ENCODE results near the gene PARP14.
"Not testable (repeated sequence)": the region's sequence is repeated elsewhere in the genome, so short reads cannot be mapped to it uniquely, and the experiment has no call there.

Gene PARP14

DNA sequence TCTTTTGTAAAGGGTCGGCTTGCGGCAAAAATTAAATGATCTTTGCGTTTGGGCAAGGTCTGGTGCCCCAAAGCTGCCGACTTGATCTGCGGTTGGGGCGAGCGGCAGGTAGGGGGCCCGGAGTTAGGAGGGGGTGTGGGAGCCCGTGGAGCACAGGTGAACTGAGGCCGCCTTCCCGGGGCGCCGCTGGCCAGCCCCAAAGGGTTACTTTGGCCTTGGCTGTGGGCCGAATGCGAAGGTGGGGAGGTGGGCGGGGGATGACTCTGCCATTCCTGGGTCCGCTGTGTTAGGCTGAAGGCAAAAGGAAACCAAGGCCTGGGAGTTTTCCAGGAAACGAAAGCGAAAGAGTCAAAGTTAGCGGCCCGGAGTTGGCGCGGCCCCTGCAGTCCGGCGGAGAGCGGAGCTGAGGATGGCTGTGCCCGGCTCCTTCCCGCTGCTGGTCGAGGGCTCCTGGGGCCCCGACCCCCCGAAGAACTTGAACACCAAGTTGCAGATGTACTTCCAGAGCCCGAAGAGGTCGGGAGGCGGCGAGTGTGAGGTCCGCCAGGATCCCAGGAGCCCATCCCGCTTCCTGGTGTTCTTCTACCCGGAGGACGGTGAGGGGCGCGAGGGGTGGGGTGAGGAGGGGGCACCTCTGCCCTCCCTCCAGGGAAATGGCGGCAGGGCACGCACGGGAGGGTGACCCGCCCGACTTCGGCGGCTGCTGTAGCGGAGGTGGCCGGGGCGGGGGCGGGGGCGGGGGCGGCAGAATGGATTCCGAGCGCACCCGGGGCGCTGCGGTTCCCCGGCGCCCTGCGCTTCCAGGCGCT, at the start of gene PARP14:
PARP14 (plus strand) TSS at position 365 of the 809 bp plus-strand sequence; CDS start at position 410, 45 bp downstream.
- DNase-seq (ENCODE audit: extremely low read depth in 1 of 2, low read depth in 1 of 2): peak; percentile 31 to 44

- DNase-seq (ENCODE audit: extremely low read depth in 1 of 2, low read depth in 1 of 2): no peak
Observed at GRCh38 chr3:122635789-122636188, 44.9 kb upstream of the PARP14 start.

- no peak for DNase-seq (ENCODE audit: extremely low read depth in 1 of 2, low read depth in 1 of 2)
Observed at GRCh38 chr3:122636697-122637096, 43.9 kb upstream of the PARP14 start.

- DNase-seq (ENCODE audit: extremely low read depth in 1 of 2, low read depth in 1 of 2): no peak
Observed at GRCh38 chr3:122640437-122640999, 40.1 kb upstream of the PARP14 start.

DNA sequence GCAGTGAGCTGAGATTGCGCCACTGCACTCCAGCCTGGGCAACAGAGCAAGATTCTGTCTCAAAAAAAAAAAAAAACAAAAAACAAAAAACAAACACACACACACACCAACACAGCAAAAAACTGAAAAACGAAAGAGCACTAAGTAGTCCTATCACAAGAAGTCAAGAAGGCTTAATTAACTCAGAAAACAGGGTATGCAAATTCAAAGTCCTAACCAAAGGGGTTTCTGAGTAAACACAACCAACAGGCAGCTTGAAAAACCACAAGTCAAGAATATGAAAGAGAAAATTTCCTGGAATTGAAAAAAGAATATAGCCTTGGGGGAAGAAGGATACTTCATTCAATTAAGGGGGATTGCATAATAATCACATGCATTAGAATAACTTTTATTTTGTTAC, 37.7 kb upstream of the PARP14 start:
- no peak for DNase-seq (ENCODE audit: extremely low read depth in 1 of 2, low read depth in 1 of 2)

DNA sequence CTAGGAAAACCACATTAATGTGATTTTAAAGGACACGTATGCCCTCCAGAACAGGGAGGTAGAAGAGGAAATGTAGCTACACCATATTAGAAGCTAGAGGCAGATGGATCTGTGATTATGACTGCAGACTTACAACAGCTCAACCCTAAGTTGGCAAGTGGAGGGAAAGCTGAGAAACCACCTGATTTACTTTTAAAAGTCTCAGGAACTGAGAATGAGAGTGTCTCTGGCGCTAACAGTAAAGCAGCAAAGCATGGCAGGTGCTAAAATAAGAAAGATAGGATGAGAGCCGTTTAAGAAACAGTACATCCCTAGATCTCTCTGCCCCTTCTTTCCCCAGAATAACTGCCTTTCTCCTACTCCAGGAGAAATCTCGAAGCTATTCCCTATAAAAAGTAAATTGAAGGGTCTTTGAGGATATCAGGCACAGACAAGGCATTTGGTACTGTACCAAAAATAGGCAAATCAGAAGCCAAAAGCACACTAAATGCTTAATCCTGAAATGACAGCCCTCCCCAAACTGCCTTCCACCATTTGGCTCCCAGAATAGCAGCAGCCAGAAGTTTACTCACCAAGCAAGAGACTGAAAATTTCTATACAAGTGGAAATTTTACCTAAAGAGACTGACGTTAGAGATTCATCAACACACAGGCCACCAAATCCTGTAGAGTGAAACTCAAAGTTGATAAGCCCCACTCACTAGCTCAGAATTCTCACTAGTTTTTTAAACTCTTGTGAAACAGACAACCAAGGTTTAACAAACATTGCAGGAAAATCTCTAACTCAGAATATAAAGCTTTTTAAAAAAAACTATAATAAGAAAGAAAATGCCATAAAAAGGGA, 34.3 kb upstream of the PARP14 start:
- DNase-seq (ENCODE audit: extremely low read depth in 1 of 2, low read depth in 1 of 2): no peak

- not testable (repeated sequence) for DNase-seq (ENCODE audit: extremely low read depth in 1 of 2, low read depth in 1 of 2)
Observed at GRCh38 chr3:122651233-122651907, 29.3 kb upstream of the PARP14 start.

DNA sequence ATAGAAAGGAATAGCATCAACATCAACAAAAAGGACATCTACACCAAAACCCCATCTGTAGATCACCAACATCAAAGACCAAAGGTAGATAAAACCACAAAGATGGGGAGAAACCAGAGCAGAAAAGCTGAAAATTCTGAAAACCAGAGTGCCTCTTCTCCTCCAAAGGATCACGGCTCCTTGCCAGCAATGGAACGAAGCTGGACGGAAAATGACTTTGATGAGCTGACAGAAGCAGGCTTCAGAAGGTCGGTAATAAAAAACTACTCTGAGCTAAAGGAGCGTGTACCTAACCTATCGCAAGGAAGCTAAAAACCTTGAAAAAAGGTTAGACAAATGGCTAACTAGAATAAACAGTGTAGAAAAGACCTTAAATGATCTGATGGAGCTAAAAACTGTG, 28.7 kb upstream of the PARP14 start:
- DNase-seq (ENCODE audit: extremely low read depth in 1 of 2, low read depth in 1 of 2): not testable (repeated sequence)

- not testable (repeated sequence) for DNase-seq (ENCODE audit: extremely low read depth in 1 of 2, low read depth in 1 of 2)
Observed at GRCh38 chr3:122658336-122658735, 22.3 kb upstream of the PARP14 start.

GRCh38 chr3:122660297-122660974, 20.2 kb upstream of the PARP14 start:
- no peak for DNase-seq (ENCODE audit: extremely low read depth in 1 of 2, low read depth in 1 of 2)

GRCh38 chr3:122661633-122662032, 19.0 kb upstream of the PARP14 start:
- no peak for DNase-seq (ENCODE audit: extremely low read depth in 1 of 2, low read depth in 1 of 2)

DNA sequence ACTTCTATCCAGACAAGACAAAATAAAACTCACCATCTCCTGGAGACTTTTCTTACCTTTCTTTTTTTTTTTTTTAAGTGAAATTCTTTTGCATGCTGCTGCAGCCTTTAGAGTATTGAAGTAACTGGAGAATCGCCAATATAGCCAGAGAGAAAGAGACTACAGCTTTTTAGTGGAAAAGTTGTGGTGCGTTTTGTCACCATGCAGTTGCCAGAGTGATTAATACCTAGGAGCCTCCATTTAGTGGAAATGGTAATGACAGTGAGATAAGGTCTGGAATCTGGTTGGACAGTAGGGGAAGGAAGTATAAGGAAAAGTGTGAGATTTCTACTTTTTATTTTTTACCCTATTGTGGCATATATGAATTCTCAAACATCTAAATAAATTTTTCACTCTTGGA, 18.1 kb upstream of the PARP14 start:
- no peak for DNase-seq (ENCODE audit: extremely low read depth in 1 of 2, low read depth in 1 of 2)

- DNase-seq (ENCODE audit: extremely low read depth in 1 of 2, low read depth in 1 of 2): no peak
Observed at GRCh38 chr3:122665226-122665786, 15.3 kb upstream of the PARP14 start.

- no peak for DNase-seq (ENCODE audit: extremely low read depth in 1 of 2, low read depth in 1 of 2)
Observed at GRCh38 chr3:122665881-122666280, 14.8 kb upstream of the PARP14 start.

DNA sequence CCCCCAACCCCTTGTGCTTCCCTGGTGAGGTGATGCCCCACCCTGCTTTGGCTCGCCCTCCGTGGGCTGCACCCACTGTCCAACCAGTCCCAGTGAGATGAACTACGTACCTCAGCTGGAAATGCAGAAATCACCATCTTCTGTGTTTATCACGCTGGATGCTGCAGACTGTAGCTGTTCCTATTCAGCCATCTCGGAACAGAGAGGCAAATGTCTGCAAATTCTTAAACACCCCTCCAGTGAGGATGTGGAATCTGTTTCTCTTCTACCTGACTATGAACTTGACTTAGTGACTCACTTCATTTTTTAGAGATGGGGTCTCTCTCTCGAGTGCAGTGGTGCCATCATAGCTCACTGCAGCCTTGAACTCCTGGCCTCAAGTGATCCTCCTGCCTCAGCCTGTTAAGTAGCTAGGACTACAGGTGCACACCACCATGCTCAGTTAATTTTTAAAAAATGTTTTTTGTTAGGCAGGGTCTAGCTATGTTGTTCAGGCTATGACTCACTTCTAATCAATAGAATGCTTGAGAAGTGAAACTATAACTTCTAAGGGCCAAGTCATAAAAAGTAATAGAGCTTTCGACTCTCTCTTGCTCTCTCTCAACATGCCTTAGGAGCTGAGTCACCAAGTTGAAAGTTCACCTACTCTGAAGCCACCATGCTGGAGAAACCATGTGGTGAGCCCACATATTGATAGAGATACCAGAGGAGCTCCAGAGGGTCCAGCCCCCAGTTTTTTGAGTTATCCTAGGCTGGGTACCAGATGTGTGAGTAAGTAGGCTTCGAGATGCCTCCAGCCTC, 11.5 kb upstream of the PARP14 start:
- DNase-seq (ENCODE audit: extremely low read depth in 1 of 2, low read depth in 1 of 2): peak in 1 of 2 donors; percentile 60

DNA sequence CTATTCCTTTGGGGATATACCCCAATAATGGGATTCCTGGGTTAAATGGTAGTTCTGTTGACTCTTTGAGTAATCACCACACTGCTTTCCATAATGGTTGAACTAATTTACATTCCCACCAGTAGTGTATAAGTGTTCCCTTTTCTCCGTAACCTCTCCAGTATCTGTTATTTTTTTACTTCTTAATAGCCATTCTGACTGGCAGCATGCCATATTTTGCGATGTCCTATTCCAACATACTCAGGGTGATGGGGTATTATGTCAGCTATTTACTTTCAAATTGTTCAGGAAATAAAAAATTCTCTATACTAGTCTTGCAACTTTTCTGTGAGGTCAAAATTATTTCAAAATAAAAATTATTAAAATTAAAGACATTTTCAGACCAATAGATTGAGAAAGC, 9.1 kb upstream of the PARP14 start:
- no peak for DNase-seq (ENCODE audit: extremely low read depth in 1 of 2, low read depth in 1 of 2)

DNA sequence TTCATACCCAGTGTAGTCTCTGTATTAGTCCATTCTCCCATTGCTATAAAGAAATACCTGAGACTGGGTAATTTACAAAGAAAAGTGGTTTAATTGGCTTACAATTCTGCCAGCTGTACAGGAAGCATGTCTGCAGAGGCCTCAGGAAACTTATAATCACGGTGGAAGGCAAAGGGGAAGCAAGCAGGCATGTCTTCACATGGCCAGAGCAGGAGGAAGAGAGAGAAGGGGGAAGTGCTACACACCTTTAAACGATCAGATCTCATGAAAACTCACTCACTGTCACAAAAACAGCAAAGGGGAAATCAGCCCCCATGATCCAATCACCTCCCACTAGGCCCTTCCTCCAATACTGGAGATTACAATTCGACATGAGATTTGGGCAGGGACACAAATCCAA, 6.3 kb upstream of the PARP14 start:
- no peak for DNase-seq (ENCODE audit: extremely low read depth in 1 of 2, low read depth in 1 of 2)

DNA sequence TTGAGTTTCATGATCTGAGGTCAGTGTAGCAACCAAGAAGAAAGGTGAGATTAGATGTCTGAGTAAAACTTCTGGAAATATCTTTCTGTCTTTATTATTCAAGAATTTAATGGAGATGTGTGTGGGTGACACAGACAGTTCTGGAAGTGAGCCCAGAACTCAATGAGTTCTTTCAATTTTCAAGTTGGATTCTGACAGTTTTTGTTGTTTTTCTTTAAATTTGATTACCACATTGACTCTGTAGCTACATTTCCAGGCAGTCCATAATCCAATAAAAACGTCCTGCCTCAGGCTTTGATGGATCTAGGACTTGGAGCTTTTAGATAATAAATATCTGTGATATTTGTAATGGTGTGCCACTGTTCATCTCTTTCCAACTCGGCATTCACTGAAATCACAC, 3.9 kb upstream of the PARP14 start:
- DNase-seq (ENCODE audit: extremely low read depth in 1 of 2, low read depth in 1 of 2): no peak

- no peak for DNase-seq (ENCODE audit: extremely low read depth in 1 of 2, low read depth in 1 of 2)
Observed at GRCh38 chr3:122677216-122677615, 3.4 kb upstream of the PARP14 start.
